ENCODE data around the gene AFTPH.

AFTPH gene

GRCh38 chr2:64516651-64517510 is 7.2 kb upstream of the AFTPH start:
- Histone ChIP-seq H3K27me3 (ENCODE audit: control insufficient read depth, insufficient read depth, low read length) (no peaks in the 10 kb centered on the region), H3K4me3 (ENCODE audit: low read depth, low read length) (no peak overlapping the region), H3K79me2 (no peaks in the 10 kb centered on the region), H3K4me2 (ENCODE audit: low read length) (no peak overlapping the region), H3K9ac (no peak overlapping the region), H2AFZ (no peak overlapping the region), H3K9me3 (ENCODE audit: control insufficient read depth, low read length) (no peaks in the 10 kb centered on the region), H3K36me3 (ENCODE audit: control insufficient read depth, insufficient read depth, low read length) (no peaks in the 10 kb centered on the region), H3K27ac (no peak overlapping the region), H3K4me1 (no peaks in the 10 kb centered on the region)
- TF ChIP-seq CTCF (IDR thresholded peaks at IDR 0.05) = no peak

- Histone ChIP-seq H3K9ac (no peak overlapping the region), H3K4me3 (ENCODE audit: low read depth, low read length) (no peak overlapping the region), H3K27me3 (ENCODE audit: control insufficient read depth, insufficient read depth, low read length) (no peaks in the 10 kb centered on the region), H3K36me3 (ENCODE audit: control insufficient read depth, insufficient read depth, low read length) (no peaks in the 10 kb centered on the region), H3K79me2 (no peaks in the 10 kb centered on the region), H3K9me3 (ENCODE audit: control insufficient read depth, low read length) (no peaks in the 10 kb centered on the region), H3K4me2 (ENCODE audit: low read length) (no peak overlapping the region), H3K4me1 (no peaks in the 10 kb centered on the region), H3K27ac (no peak overlapping the region), H2AFZ (no peak overlapping the region)
- TF ChIP-seq CTCF (IDR thresholded peaks at IDR 0.05) = no peak
Measured at GRCh38 chr2:64517511-64517884, 6.6 kb upstream of the AFTPH start.

- peak overlapping the region; percentile 91 for H3K27ac ChIP-seq
- peak overlapping the region; percentile 100 for H3K4me2 ChIP-seq (ENCODE audit: low read length)
- H3K36me3 ChIP-seq (ENCODE audit: control insufficient read depth, insufficient read depth, low read length) = no peaks in the 10 kb centered on the region
- no peak overlapping the region for H3K9ac ChIP-seq
- TF ChIP-seq CTCF (IDR thresholded peaks at IDR 0.05) = peak; percentile 85
- H3K27me3 ChIP-seq (ENCODE audit: control insufficient read depth, insufficient read depth, low read length) = no peaks in the 10 kb centered on the region
- peak overlapping the region; percentile 96 for H2AFZ ChIP-seq
- peaks cover 17% of the 10 kb centered on the region for H3K79me2 ChIP-seq
- H3K4me3 ChIP-seq (ENCODE audit: low read depth, low read length) = peak overlapping the region; percentile 97
- H3K9me3 ChIP-seq (ENCODE audit: control insufficient read depth, low read length) = no peaks in the 10 kb centered on the region
- no peaks in the 10 kb centered on the region for H3K4me1 ChIP-seq
Measured at GRCh38 chr2:64522843-64523428, 1.2 kb upstream of the AFTPH start.

GRCh38 chr2:64524604-64525316 is 632 bp downstream of the AFTPH start:
- no peak for TF ChIP-seq CTCF (IDR thresholded peaks at IDR 0.05)

More at GRCh38 chr2:64524604-64525316, 632 bp downstream of the AFTPH start:
- Histone ChIP-seq H3K4me1 (no peaks in the 10 kb centered on the region), H3K79me2 (peaks cover 29% of the 10 kb centered on the region), H3K4me3 (ENCODE audit: low read depth, low read length) (peak overlapping the region; percentile 97), H2AFZ (peak overlapping the region; percentile 96), H3K9ac (peak overlapping the region; percentile 10), H3K36me3 (ENCODE audit: control insufficient read depth, insufficient read depth, low read length) (no peaks in the 10 kb centered on the region), H3K27me3 (ENCODE audit: control insufficient read depth, insufficient read depth, low read length) (no peaks in the 10 kb centered on the region), H3K4me2 (ENCODE audit: low read length) (peak overlapping the region; percentile 100), H3K27ac (peak overlapping the region; percentile 91), H3K9me3 (ENCODE audit: control insufficient read depth, low read length) (no peaks in the 10 kb centered on the region)

Data from parathyroid adenoma (tissue), 2 donors.